NCI-H128 (cell line): ENCODE measurements around the gene KRTCAP2.
"Not testable (repeated sequence)": the region's sequence is repeated elsewhere in the genome, so short reads cannot be mapped to it uniquely, and the experiment has no call there.

Experiments used
- DNase-seq: peaks from one replicate; lab custom pipeline; 2025; ENCODE audit not compliant: unreplicated experiment; lab: John Stamatoyannopoulos, UW

KRTCAP2 gene

GRCh38 chr1:155200920-155201319 is 27.8 kb upstream of the KRTCAP2 start:
- no peak for DNase-seq

GRCh38 chr1:155199792-155200191 is 26.7 kb upstream of the KRTCAP2 start:
- DNase-seq, result no peak

GRCh38 chr1:155198547-155198906 is 25.4 kb upstream of the KRTCAP2 start:
- no peak for DNase-seq

GRCh38 chr1:155197901-155198546 is 24.9 kb upstream of the KRTCAP2 start:
- no peak for DNase-seq

- DNase-seq, result no peak
Observed at GRCh38 chr1:155196893-155197638, 24.0 kb upstream of the KRTCAP2 start.

GRCh38 chr1:155196103-155196892 is 23.2 kb upstream of the KRTCAP2 start:
- no peak for DNase-seq

- no peak for DNase-seq
Observed at GRCh38 chr1:155195201-155196102, 22.3 kb upstream of the KRTCAP2 start.

- not testable (repeated sequence) for DNase-seq
Observed at GRCh38 chr1:155193991-155194240, 20.8 kb upstream of the KRTCAP2 start.

- peak; percentile 81 for DNase-seq
Observed at GRCh38 chr1:155193275-155193990, 20.3 kb upstream of the KRTCAP2 start.

- peak; percentile 59 for DNase-seq
Observed at GRCh38 chr1:155192346-155193274, 19.5 kb upstream of the KRTCAP2 start.

GRCh38 chr1:155191904-155192303 is 18.8 kb upstream of the KRTCAP2 start:
- DNase-seq, result no peak

GRCh38 chr1:155189926-155190325 is 16.8 kb upstream of the KRTCAP2 start:
- not testable (repeated sequence) for DNase-seq

- no peak for DNase-seq
Observed at GRCh38 chr1:155188268-155188667, 15.2 kb upstream of the KRTCAP2 start.

- DNase-seq, result no peak
Observed at GRCh38 chr1:155187456-155187891, 14.4 kb upstream of the KRTCAP2 start.

- no peak for DNase-seq
Observed at GRCh38 chr1:155186794-155187455, 13.8 kb upstream of the KRTCAP2 start.

- DNase-seq, result no peak
Observed at GRCh38 chr1:155186067-155186793, 13.1 kb upstream of the KRTCAP2 start.

- DNase-seq, result no peak
Observed at GRCh38 chr1:155185783-155186066, 12.6 kb upstream of the KRTCAP2 start.
